H9 (cell line): ENCODE results near the gene ARHGAP24. TPM values are rescaled to one million over a fixed set of nuclear protein-coding genes. Genes with fewer than 3 reads are reported as not detected.

Experiments used
- DNase-seq: peaks from one replicate; pipeline ENCODE4 v3.0.0-alpha.2; 2017
- H2AFZ ChIP-seq: one replicate; pipeline ENCODE4 v1.6.1; 2013; ENCODE audit warnings: mild to moderate bottlenecking, low read length, control low read depth, moderate library complexity
- H2AK5ac ChIP-seq: 2 replicates; pipeline ENCODE4 v1.6.1; 2013; ENCODE audit warnings: low read length, control low read depth, mixed read lengths; ENCODE audit not compliant: insufficient read length
- H2BK120ac ChIP-seq: one replicate; pipeline ENCODE4 v1.6.1; 2013; ENCODE audit warnings: low read depth, mild to moderate bottlenecking, low read length, control low read depth, inconsistent platforms; ENCODE audit not compliant: poor library complexity, severe bottlenecking
- H2BK12ac ChIP-seq: 2 replicates; pipeline ENCODE4 v1.6.1; 2013; ENCODE audit warnings: low read length, control low read depth, mixed read lengths, low read depth; ENCODE audit not compliant: insufficient read length
- H2BK15ac ChIP-seq: 2 replicates; pipeline ENCODE4 v1.6.1; 2013; ENCODE audit warnings: low read depth, low read length, control low read depth
- H2BK20ac ChIP-seq: one replicate; pipeline ENCODE4 v1.6.1; 2013; ENCODE audit warnings: low read depth, mild to moderate bottlenecking, low read length, control low read depth, inconsistent platforms; ENCODE audit not compliant: poor library complexity, severe bottlenecking
- H2BK5ac ChIP-seq: 2 replicates; pipeline ENCODE4 v1.6.1; 2013; ENCODE audit warnings: low read length, control low read depth, mixed read lengths; ENCODE audit not compliant: insufficient read length
- H3K14ac ChIP-seq: 2 replicates; pipeline ENCODE4 v1.6.1; 2013; ENCODE audit warnings: low read length, control low read depth; ENCODE audit not compliant: insufficient read depth
- H3K18ac ChIP-seq: 2 replicates; pipeline ENCODE4 v1.6.1; 2013; ENCODE audit warnings: low read depth, mild to moderate bottlenecking, mixed read lengths, low read length, control low read depth; ENCODE audit not compliant: insufficient read length
- H3K23ac ChIP-seq: 2 replicates; pipeline ENCODE4 v1.6.1; 2013; ENCODE audit warnings: low read length, control low read depth, mixed read lengths, low read depth; ENCODE audit not compliant: insufficient read length
- H3K23me2 ChIP-seq: 2 replicates; pipeline ENCODE4 v1.6.1; 2013; ENCODE audit warnings: low read depth, mild to moderate bottlenecking, mixed read lengths, low read length, control low read depth; ENCODE audit not compliant: insufficient read length, poor library complexity, severe bottlenecking
- H3K27ac ChIP-seq: 2 replicates; pipeline ENCODE4 v1.5.1; 2013; ENCODE audit warnings: low read length, control low read depth, mixed read lengths, low read depth; ENCODE audit not compliant: insufficient read length
- H3K27me3 ChIP-seq: 2 replicates; pipeline ENCODE4 v1.6.1; 2013; ENCODE audit warnings: low read length, control low read depth, inconsistent platforms; ENCODE audit not compliant: insufficient read depth
- H3K4ac ChIP-seq: 2 replicates; pipeline ENCODE4 v1.6.1; 2013; ENCODE audit warnings: low read depth, mild to moderate bottlenecking, control low read depth, inconsistent platforms, low read length, moderate library complexity
- H3K4me1 ChIP-seq: 2 replicates; pipeline ENCODE4 v1.6.1; 2013; ENCODE audit warnings: low read length, control low read depth, inconsistent platforms; ENCODE audit not compliant: insufficient read depth
- H3K4me2 ChIP-seq: 2 replicates; pipeline ENCODE4 v1.6.1; 2013; ENCODE audit warnings: low read length, control low read depth, mixed read lengths; ENCODE audit not compliant: insufficient read length, insufficient read depth
- H3K56ac ChIP-seq: 2 replicates; pipeline ENCODE4 v1.6.1; 2013; ENCODE audit warnings: low read depth, mild to moderate bottlenecking, mixed read lengths, low read length, control low read depth; ENCODE audit not compliant: insufficient read length
- H3K79me1 ChIP-seq: 2 replicates; pipeline ENCODE4 v1.6.1; 2013; ENCODE audit warnings: low read depth, mild to moderate bottlenecking, moderate library complexity, low read length, control low read depth, inconsistent platforms; ENCODE audit not compliant: insufficient read depth, poor library complexity, severe bottlenecking
- H3K79me2 ChIP-seq: 2 replicates; pipeline ENCODE4 v1.6.1; 2013; ENCODE audit warnings: low read length, control low read depth, inconsistent platforms; ENCODE audit not compliant: insufficient read depth
- H3K9ac ChIP-seq: 2 replicates; pipeline ENCODE4 v1.6.1; 2013; ENCODE audit warnings: low read length, control low read depth, mixed read lengths; ENCODE audit not compliant: insufficient read length; ENCODE audit errors: extremely low read depth
- H3K9me3 ChIP-seq: one replicate; pipeline ENCODE4 v1.6.1; 2013; ENCODE audit warnings: low read depth, low read length, inconsistent platforms; ENCODE audit not compliant: control insufficient read depth
- H3T11ph ChIP-seq: one replicate; pipeline ENCODE4 v1.6.1; 2013; ENCODE audit warnings: mild to moderate bottlenecking, low read length, control low read depth, inconsistent platforms
- H4K20me1 ChIP-seq: one replicate; pipeline ENCODE4 v1.6.1; 2013; ENCODE audit not compliant: control insufficient read depth, insufficient read length, insufficient read depth
- H4K5ac ChIP-seq: 2 replicates; pipeline ENCODE4 v1.6.1; 2013; ENCODE audit warnings: low read depth, mild to moderate bottlenecking, mixed read lengths, low read length, control low read depth; ENCODE audit not compliant: insufficient read length
- H4K8ac ChIP-seq: replicated peaks from 2 replicates; pipeline ENCODE4 v1.6.1; 2013; ENCODE audit warnings: low read length, control low read depth, mixed read lengths, low read depth; ENCODE audit not compliant: insufficient read length
- H4K91ac ChIP-seq: 2 replicates; pipeline ENCODE4 v1.6.1; 2013; ENCODE audit warnings: low read depth, mild to moderate bottlenecking, moderate library complexity, mixed read lengths, low read length, control low read depth; ENCODE audit not compliant: insufficient read length
- H3K27ac Mint-ChIP-seq, 3 experiments: 2 replicates in 2 of 3; 3 replicates in 1 of 3; pipeline ENCODE4 v1.8.0; 2020 to 2021; ENCODE audit warnings: mixed read lengths in 3 of 3, mild to moderate bottlenecking in 1 of 3, moderate library complexity in 1 of 3
- H3K27me3 Mint-ChIP-seq: 2 replicates; pipeline ENCODE4 v1.8.0; 2021; ENCODE audit warnings: low read depth, mild to moderate bottlenecking, moderate library complexity, mixed read lengths
- H3K36me3 Mint-ChIP-seq, 3 experiments: 2 replicates in 2 of 3; 3 replicates in 1 of 3; pipeline ENCODE4 v1.8.0; 2020 to 2021; ENCODE audit warnings: low read depth in 3 of 3, mixed read lengths in 3 of 3; ENCODE audit not compliant: insufficient read depth in 1 of 3
- H3K4me1 Mint-ChIP-seq, 2 experiments: 2 replicates each; pipeline ENCODE4 v1.8.0; 2020; ENCODE audit warnings: mixed read lengths in 2 of 2
- H3K4me3 Mint-ChIP-seq, 2 experiments: 2 replicates in 1 of 2; 3 replicates in 1 of 2; pipeline ENCODE4 v1.8.0; 2020 to 2021; ENCODE audit warnings: mild to moderate bottlenecking in 2 of 2, mixed read lengths in 2 of 2, moderate library complexity in 1 of 2
- H3K9me3 Mint-ChIP-seq, 2 experiments: 2 replicates in 1 of 2; 3 replicates in 1 of 2; pipeline ENCODE4 v1.8.0; 2020; ENCODE audit warnings: mild to moderate bottlenecking in 2 of 2, mixed read lengths in 2 of 2, moderate library complexity in 1 of 2
- whole genome bisulfite sequencing: extraction: QIAGEN DNeasy Blood & Tissue Kit; methylation state at CpG from one replicate; pipeline ENCODE4 v1.1.7; 2013; ENCODE audit warnings: missing lambda C conversion rate, low lambda C conversion rate, mixed read lengths; ENCODE audit not compliant: insufficient read length; ENCODE audit errors: extremely low coverage; 5-methylcytosine and 5-hydroxymethylcytosine counted together
- total RNA-seq: library from RNA; stranded (reverse); gene quantifications from 2 replicates; pipeline ENCODE4 v1.2.1, GENCODE V29; 2021
- TF ChIP-seq, protein P1 (sequence below): fragments of 200-600 bp; sonication (generic); conservative IDR thresholded peaks from 3 replicates; pipeline ENCODE4 v1.8.0; 2021; ENCODE audit warnings: antibody characterized with exemption, mild to moderate bottlenecking

ARHGAP24 gene
- total RNA-seq, 1 experiment from 2014 or later, result 0.37 TPM

GRCh38 chr4:86007042-86007441, 532.1 kb downstream of the ARHGAP24 start:
- H3K9me3 ChIP-seq, result no peaks in the 10 kb centered on the region
- H2BK15ac ChIP-seq, result no peak overlapping the region
- H3T11ph ChIP-seq, result no peak overlapping the region
- H2BK20ac ChIP-seq, result no peak overlapping the region
- TF ChIP-seq, protein P1, sequence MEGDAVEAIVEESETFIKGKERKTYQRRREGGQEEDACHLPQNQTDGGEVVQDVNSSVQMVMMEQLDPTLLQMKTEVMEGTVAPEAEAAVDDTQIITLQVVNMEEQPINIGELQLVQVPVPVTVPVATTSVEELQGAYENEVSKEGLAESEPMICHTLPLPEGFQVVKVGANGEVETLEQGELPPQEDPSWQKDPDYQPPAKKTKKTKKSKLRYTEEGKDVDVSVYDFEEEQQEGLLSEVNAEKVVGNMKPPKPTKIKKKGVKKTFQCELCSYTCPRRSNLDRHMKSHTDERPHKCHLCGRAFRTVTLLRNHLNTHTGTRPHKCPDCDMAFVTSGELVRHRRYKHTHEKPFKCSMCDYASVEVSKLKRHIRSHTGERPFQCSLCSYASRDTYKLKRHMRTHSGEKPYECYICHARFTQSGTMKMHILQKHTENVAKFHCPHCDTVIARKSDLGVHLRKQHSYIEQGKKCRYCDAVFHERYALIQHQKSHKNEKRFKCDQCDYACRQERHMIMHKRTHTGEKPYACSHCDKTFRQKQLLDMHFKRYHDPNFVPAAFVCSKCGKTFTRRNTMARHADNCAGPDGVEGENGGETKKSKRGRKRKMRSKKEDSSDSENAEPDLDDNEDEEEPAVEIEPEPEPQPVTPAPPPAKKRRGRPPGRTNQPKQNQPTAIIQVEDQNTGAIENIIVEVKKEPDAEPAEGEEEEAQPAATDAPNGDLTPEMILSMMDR, result no peak
- no peak overlapping the region for H2AFZ ChIP-seq
- no peak overlapping the region for H3K56ac ChIP-seq
- no peak overlapping the region for H3K4me3 Mint-ChIP-seq
- H3K4me1 Mint-ChIP-seq, result no peaks in the 10 kb centered on the region
- no peak overlapping the region for H2BK5ac ChIP-seq
- H3K14ac ChIP-seq, result no peak overlapping the region
- H4K8ac ChIP-seq, result no peak overlapping the region
- H3K4me2 ChIP-seq, result no peak overlapping the region
- no peak overlapping the region for H3K4ac ChIP-seq
- H3K9me3 Mint-ChIP-seq, result no peaks in the 10 kb centered on the region
- H3K27me3 ChIP-seq, result no peaks in the 10 kb centered on the region
- no peaks in the 10 kb centered on the region for H4K20me1 ChIP-seq
- no peak overlapping the region for H4K5ac ChIP-seq
- no peak overlapping the region for H3K27ac ChIP-seq
- no peaks in the 10 kb centered on the region for H3K23me2 ChIP-seq
- DNase-seq, result no peak
- no peak overlapping the region for H2BK12ac ChIP-seq
- no peak overlapping the region for H3K27ac Mint-ChIP-seq
- no peaks in the 10 kb centered on the region for H3K79me1 ChIP-seq
- WGBS, result no CpG with 5 or more reads among the region's 6 CpGs
- H2BK120ac ChIP-seq, result no peak overlapping the region
- H3K23ac ChIP-seq, result no peak overlapping the region
- H3K18ac ChIP-seq, result no peak overlapping the region
- H3K79me2 ChIP-seq, result no peaks in the 10 kb centered on the region
- no peak overlapping the region for H3K9ac ChIP-seq
- no peaks in the 10 kb centered on the region for H3K4me1 ChIP-seq
- H3K27me3 Mint-ChIP-seq, result no peaks in the 10 kb centered on the region
- no peak overlapping the region for H4K91ac ChIP-seq
- H2AK5ac ChIP-seq, result no peak overlapping the region
- no peaks in the 10 kb centered on the region for H3K36me3 Mint-ChIP-seq
